SU-DHL-6 (cell line): ENCODE measurements around the gene COLQ.

ENCODE experiments used
- H2AFZ ChIP-seq: fragments of 200-600 bp; sonication (generic); 2 replicates; pipeline ENCODE4 v1.6.1; 2014; ENCODE audit warnings: low read depth, mild to moderate bottlenecking, moderate library complexity, mixed read lengths, antibody characterized with exemption, low read length; ENCODE audit not compliant: severe bottlenecking
- H3F3A ChIP-seq: fragments of 200-600 bp; shearing (Covaris generic); 2 replicates; pipeline ENCODE4 v1.6.0; 2016; ENCODE audit warnings: antibody characterized with exemption, mild to moderate bottlenecking; ENCODE audit not compliant: insufficient read depth
- H3K27ac ChIP-seq: fragments of 200-600 bp; sonication (generic); 2 replicates; pipeline ENCODE4 v1.5.1; 2016; ENCODE audit warnings: low read depth, mild to moderate bottlenecking, low read length, moderate library complexity, mixed read lengths
- H3K27me3 ChIP-seq: fragments of 200-600 bp; sonication (generic), shearing (Covaris generic); 2 replicates; pipeline ENCODE4 v1.6.0; 2014; ENCODE audit warnings: mild to moderate bottlenecking, low read length
- H3K36me3 ChIP-seq: fragments of 200-600 bp; sonication (generic); 2 replicates; pipeline ENCODE4 v1.6.1; 2014; ENCODE audit warnings: mild to moderate bottlenecking, low read length, mixed read lengths
- H3K4me2 ChIP-seq: fragments of 300-600, 200-600 bp; shearing (Covaris generic), sonication (generic); 2 replicates; pipeline ENCODE4 v1.6.0; 2014; ENCODE audit warnings: low read length, low read depth, mild to moderate bottlenecking; ENCODE audit not compliant: poor library complexity, severe bottlenecking
- H3K4me3 ChIP-seq: fragments of 200-600 bp; sonication (generic); 2 replicates; pipeline ENCODE4 v1.5.1; 2014; ENCODE audit warnings: antibody characterized with exemption, low read length, mild to moderate bottlenecking, mixed read lengths; ENCODE audit not compliant: insufficient read depth, poor library complexity, severe bottlenecking
- H3K79me2 ChIP-seq: fragments of 200-600 bp; sonication (generic); 2 replicates; pipeline ENCODE4 v1.6.1; 2014; ENCODE audit warnings: mild to moderate bottlenecking, low read length, moderate library complexity; ENCODE audit not compliant: insufficient read depth
- H3K9ac ChIP-seq: fragments of 200-600 bp; sonication (generic); 2 replicates; pipeline ENCODE4 v1.7.0; 2014; ENCODE audit warnings: mild to moderate bottlenecking, low read length
- H3K9me2 ChIP-seq: fragments of 200-600 bp; sonication (generic); replicated peaks from 2 replicates; pipeline ENCODE4 v1.6.1; 2014; ENCODE audit warnings: low read length; ENCODE audit not compliant: insufficient read depth
- H3K9me3 ChIP-seq: fragments of 200-600 bp; sonication (generic); 2 replicates; pipeline ENCODE4 v1.6.1; 2014; ENCODE audit warnings: low read length, mixed read lengths; ENCODE audit not compliant: insufficient read depth
- H4K20me1 ChIP-seq: fragments of 200-600 bp; sonication (generic); 2 replicates; pipeline ENCODE4 v1.6.1; 2014; ENCODE audit warnings: low read depth, mild to moderate bottlenecking, antibody characterized with exemption, low read length, moderate library complexity, mixed read lengths
- EZH2phosphoT487 ChIP-seq: fragments of 200-600 bp; sonication (generic), shearing (Covaris generic); conservative IDR thresholded peaks from 2 replicates; pipeline ENCODE4 v1.6.1; 2018; ENCODE audit warnings: mild to moderate bottlenecking, antibody characterized with exemption, low read length, moderate library complexity, mixed read lengths
- TF ChIP-seq, protein P1 (sequence below): fragments of 200-600 bp; sonication (generic); IDR thresholded peaks from one replicate; pipeline ENCODE4 v1.5.1; 2017; ENCODE audit warnings: antibody characterized with exemption, mild to moderate bottlenecking, low read length, moderate library complexity; ENCODE audit not compliant: insufficient read depth, poor library complexity, severe bottlenecking

COLQ gene

DNA sequence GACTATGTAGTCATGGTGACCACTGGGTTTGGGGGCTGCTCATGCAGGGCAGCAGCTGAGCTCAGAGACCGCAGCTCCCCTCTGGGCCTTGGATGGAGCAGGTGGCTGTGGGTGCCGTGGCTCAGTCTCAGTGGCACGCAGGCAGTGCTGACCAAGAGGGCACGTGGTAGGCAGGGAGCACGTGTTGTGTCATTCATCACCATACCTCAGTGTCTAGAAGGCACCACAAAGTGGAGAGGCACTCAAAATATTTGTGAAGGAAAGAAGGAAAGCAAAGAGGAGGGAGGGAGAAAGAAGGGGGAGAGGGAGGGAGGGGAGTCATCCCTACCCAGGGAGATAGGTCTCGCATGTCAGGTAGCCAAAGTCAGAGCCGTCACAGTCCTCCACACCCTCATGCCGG is 68.0 kb downstream of the COLQ start:
- H4K20me1 ChIP-seq = no peaks in the 10 kb centered on the region
- TF ChIP-seq, protein P1, sequence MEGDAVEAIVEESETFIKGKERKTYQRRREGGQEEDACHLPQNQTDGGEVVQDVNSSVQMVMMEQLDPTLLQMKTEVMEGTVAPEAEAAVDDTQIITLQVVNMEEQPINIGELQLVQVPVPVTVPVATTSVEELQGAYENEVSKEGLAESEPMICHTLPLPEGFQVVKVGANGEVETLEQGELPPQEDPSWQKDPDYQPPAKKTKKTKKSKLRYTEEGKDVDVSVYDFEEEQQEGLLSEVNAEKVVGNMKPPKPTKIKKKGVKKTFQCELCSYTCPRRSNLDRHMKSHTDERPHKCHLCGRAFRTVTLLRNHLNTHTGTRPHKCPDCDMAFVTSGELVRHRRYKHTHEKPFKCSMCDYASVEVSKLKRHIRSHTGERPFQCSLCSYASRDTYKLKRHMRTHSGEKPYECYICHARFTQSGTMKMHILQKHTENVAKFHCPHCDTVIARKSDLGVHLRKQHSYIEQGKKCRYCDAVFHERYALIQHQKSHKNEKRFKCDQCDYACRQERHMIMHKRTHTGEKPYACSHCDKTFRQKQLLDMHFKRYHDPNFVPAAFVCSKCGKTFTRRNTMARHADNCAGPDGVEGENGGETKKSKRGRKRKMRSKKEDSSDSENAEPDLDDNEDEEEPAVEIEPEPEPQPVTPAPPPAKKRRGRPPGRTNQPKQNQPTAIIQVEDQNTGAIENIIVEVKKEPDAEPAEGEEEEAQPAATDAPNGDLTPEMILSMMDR = no peak
- TF ChIP-seq EZH2phosphoT487 = no peak
- H2AFZ ChIP-seq = no peak overlapping the region
- no peaks in the 10 kb centered on the region for H3K27me3 ChIP-seq
- no peaks in the 10 kb centered on the region for H3K36me3 ChIP-seq
- no peak overlapping the region for H3K4me3 ChIP-seq
- H3K27ac ChIP-seq = no peak overlapping the region
- H3F3A ChIP-seq = no peaks in the 10 kb centered on the region
- H3K9me2 ChIP-seq = no peaks in the 10 kb centered on the region
- no peak overlapping the region for H3K9ac ChIP-seq
- H3K79me2 ChIP-seq = no peaks in the 10 kb centered on the region
- H3K4me2 ChIP-seq = no peak overlapping the region
- no peaks in the 10 kb centered on the region for H3K9me3 ChIP-seq

DNA sequence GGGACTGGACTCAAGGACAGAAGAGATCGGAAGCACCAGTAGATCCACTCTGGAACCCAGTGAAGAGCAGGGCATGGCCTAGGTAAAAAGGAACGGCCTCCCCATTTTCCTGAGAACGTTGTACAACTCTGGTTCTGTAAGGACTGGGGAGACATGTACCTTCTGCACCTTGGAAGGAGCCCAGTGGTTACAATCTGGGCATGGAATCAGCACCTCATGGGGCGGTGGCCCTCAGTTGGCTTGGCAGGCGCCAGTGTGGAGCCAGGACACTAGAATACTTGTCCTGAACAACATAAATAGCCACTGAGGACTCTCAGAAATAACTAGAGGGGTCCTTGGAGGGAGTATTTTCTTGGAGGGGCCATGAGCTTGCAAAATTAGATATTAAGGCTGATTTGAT is 68.5 kb downstream of the COLQ start:
- Histone ChIP-seq H3K4me2 (no peak overlapping the region), H3K27ac (no peak overlapping the region), H3K9ac (no peak overlapping the region), H2AFZ (no peak overlapping the region), H3K27me3 (no peaks in the 10 kb centered on the region), H3K36me3 (no peaks in the 10 kb centered on the region), H3K9me3 (no peaks in the 10 kb centered on the region), H3K79me2 (no peaks in the 10 kb centered on the region), H3K4me3 (no peak overlapping the region), H3F3A (no peaks in the 10 kb centered on the region), H3K9me2 (no peaks in the 10 kb centered on the region), H4K20me1 (no peaks in the 10 kb centered on the region)
- TF ChIP-seq EZH2phosphoT487 = no peak
- TF ChIP-seq, protein P1 = no peak

DNA sequence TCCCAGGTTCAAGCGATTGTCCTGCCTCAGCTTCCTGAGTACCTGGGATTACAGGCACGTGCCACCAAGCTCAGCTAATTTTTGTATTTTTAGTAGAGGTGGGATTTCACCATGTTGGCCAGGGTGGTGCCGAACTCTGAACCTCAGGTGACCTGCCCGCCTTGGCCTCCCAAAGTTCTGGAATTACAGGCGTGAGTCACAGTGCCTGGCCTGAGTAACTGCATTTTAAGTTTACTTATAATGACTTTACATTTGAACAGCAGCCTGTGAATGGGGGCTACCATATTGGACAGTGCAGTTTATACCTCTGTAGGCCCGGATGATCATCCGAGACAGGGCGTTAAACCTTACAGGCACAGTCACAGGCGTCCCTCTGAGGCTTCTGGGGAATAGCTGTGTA is 69.3 kb downstream of the COLQ start:
- H3K9ac ChIP-seq = no peak overlapping the region
- TF ChIP-seq, protein P1 = no peak
- TF ChIP-seq EZH2phosphoT487 = no peak
- H3K9me3 ChIP-seq = no peaks in the 10 kb centered on the region
- H3K79me2 ChIP-seq = no peaks in the 10 kb centered on the region
- H3K27me3 ChIP-seq = no peaks in the 10 kb centered on the region
- no peak overlapping the region for H3K27ac ChIP-seq
- H3F3A ChIP-seq = no peaks in the 10 kb centered on the region
- no peak overlapping the region for H2AFZ ChIP-seq
- no peak overlapping the region for H3K4me2 ChIP-seq
- H4K20me1 ChIP-seq = no peaks in the 10 kb centered on the region
- H3K36me3 ChIP-seq = no peaks in the 10 kb centered on the region
- H3K4me3 ChIP-seq = no peak overlapping the region
- no peaks in the 10 kb centered on the region for H3K9me2 ChIP-seq
